ENCODE data around the gene NID2.

GRCh38 chr14:52081964-52082363, 13.1 kb upstream of the NID2 start:
- TF ChIP-seq CTCF (IDR thresholded peaks at IDR 0.05) (no peak), POLR2A (IDR thresholded peaks at IDR 0.05) (no peak)

Measured in adrenal gland (tissue), 5 donors.